Prostate gland (tissue), 2 donors: ENCODE data around the gene STRN4. TPM values are rescaled to one million over a fixed set of nuclear protein-coding genes. Genes with fewer than 3 reads are reported as not detected.

Experiments used
- DNase-seq: peaks from one replicate; pipeline ENCODE4 v3.0.0-alpha.2; 2019; ENCODE audit warnings: low spot score
- H3K27ac ChIP-seq, 2 donors: fragments of 200-600 bp; sonication (generic); 2 replicates each; pipeline ENCODE4 v1.5.1; 2017 to 2019
- H3K27me3 ChIP-seq: fragments of 200-600 bp; sonication (generic); replicated peaks from 2 replicates; pipeline ENCODE4 v1.5.1; 2019; ENCODE audit not compliant: insufficient read depth
- H3K36me3 ChIP-seq, 2 donors: fragments of 200-600 bp; sonication (generic); 1 replicate in 1 of 2; 2 replicates in 1 of 2; pipeline versions ENCODE4 v1.5.1 to v1.8.1; 2017 to 2019
- H3K4me1 ChIP-seq: fragments of 200-600 bp; sonication (generic); replicated peaks from 2 replicates; pipeline ENCODE4 v1.5.1; 2019
- H3K4me3 ChIP-seq, 2 donors: fragments of 200-600 bp; sonication (generic); 2 replicates each; pipeline ENCODE4 v1.5.1; 2017 to 2019
- H3K9me3 ChIP-seq: fragments of 200-600 bp; sonication (generic); 2 replicates; pipeline ENCODE4 v1.5.1; 2017
- POLR2A ChIP-seq: fragments of 450-650 bp; IDR thresholded peaks from one replicate; pipeline ENCODE4 v1.6.1; 2016; ENCODE audit warnings: antibody characterized with exemption, mild to moderate bottlenecking
- POLR2AphosphoS5 ChIP-seq: sonication (generic); formaldehyde crosslinking; IDR thresholded peaks from one replicate; pipeline ENCODE4 v1.6.1; 2017; ENCODE audit warnings: antibody characterized with exemption
- WGBS: methylation state at CpG from one replicate; pipeline ENCODE4 v1.1.5; 2018; 5-methylcytosine and 5-hydroxymethylcytosine counted together
- intact Hi-C: fragments of 100-400 bp; cut with DNase I; formaldehyde crosslinking; loops from one replicate; pipeline ENCODE4 v1.14.2; 2022
- total RNA-seq, 2 donors: library from RNA; depleted of rRNA; stranded (reverse); fragments of >200 nt; gene quantifications; one replicate each; pipeline ENCODE4 v1.1.0, GENCODE V29; 2016
- TF ChIP-seq, protein P1 (sequence below), 4 experiments: fragments of 200-600 bp in 2 of 4; fragments of 450-650 bp in 2 of 4; sonication (generic) in 2 of 4; IDR thresholded peaks; 1 replicate in 3 of 4; 2 replicates in 1 of 4; pipeline ENCODE4 v1.5.1; 2016 to 2019; ENCODE audit warnings: antibody characterized with exemption in 4 of 4, mild to moderate bottlenecking in 2 of 4, moderate library complexity in 2 of 4

Gene STRN4, protein sequence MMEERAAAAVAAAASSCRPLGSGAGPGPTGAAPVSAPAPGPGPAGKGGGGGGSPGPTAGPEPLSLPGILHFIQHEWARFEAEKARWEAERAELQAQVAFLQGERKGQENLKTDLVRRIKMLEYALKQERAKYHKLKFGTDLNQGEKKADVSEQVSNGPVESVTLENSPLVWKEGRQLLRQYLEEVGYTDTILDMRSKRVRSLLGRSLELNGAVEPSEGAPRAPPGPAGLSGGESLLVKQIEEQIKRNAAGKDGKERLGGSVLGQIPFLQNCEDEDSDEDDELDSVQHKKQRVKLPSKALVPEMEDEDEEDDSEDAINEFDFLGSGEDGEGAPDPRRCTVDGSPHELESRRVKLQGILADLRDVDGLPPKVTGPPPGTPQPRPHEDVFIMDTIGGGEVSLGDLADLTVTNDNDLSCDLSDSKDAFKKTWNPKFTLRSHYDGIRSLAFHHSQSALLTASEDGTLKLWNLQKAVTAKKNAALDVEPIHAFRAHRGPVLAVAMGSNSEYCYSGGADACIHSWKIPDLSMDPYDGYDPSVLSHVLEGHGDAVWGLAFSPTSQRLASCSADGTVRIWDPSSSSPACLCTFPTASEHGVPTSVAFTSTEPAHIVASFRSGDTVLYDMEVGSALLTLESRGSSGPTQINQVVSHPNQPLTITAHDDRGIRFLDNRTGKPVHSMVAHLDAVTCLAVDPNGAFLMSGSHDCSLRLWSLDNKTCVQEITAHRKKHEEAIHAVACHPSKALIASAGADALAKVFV
- total RNA-seq: 100 to 1,000 TPM in 1 of 2 donors, 10 to 100 TPM in 1; 80.7 to 221 TPM

DNA sequence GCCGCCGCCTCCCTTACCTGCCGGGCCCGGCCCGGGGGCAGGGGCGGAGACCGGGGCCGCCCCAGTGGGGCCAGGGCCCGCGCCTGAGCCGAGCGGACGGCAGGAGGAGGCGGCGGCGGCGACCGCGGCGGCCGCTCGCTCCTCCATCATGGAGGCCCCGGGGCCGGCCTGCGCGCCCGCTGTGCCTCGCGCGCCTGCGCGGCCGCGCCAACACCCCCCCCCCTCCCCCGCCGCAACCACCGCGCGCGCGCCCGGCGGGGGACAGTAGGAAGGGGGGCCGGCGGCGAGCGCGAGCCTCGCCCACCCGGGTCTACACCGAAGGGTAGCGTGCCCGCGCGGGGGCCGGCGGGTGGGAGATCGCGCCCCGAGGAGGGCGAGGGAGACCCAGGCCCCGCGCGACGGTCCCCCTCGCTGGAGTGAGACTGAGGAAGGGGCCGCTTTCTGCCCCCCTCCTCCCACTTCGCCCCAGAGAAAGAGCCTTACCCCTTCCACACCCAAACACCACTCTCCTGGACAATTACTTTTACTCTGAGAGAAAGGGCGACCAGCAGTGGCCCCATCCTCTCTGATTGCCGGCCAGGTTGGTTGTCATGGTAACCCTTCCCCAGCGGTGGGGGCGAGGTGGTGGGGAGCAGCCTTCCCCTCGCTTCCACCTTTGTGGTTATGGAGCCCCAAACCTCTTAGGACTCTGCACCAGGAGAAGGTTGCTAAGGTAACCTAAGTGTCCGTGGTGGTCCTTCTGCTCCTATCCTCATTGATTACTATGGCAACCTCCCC lies at the start of gene STRN4:
STRN4 (minus strand) TSS at position 170 of the 777 bp plus-strand sequence; CDS start at position 150, 20 bp downstream.
- Histone ChIP-seq H3K4me1 (peaks cover 5% of the 10 kb centered on the region), H3K27ac (peak within 1 kb of the TSS; percentile 84 to 93), H3K27me3 (no peaks in the 10 kb centered on the region), H3K36me3 (no peaks in the 10 kb centered on the region), H3K4me3 (peak within 1 kb of the TSS; percentile 98), H3K9me3 (no peaks in the 10 kb centered on the region)
- intact Hi-C loops: loop anchor here (5.0 kb wide), 1 partner anchor 34 kb away; no protein-coding TSS in a partner anchor
- TF ChIP-seq POLR2AphosphoS5 (no peak), POLR2A (peak; percentile 14)
- DNase-seq: no peak
- 0% methylated on average over 13 of the region's 74 CpGs for WGBS

DNA sequence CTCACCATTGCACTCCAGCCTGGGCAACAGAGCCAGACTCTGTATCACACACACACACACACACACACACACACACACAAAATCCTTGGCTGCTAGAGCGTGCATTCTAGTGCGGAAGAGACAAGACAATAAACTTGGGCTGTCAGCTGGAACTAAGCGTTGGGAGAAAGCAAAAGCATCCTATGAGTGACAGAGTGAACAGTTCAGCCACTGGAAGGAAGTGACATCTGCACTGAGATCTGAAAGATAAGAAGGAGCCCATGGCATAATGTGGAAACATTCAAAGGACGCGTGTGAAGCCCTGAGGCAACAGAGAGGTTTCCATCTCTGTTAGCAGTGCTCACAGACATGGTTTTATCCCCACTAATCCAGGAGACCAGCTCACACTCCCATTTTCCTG lies 45.7 kb upstream of the STRN4 start:
- H3K4me3 ChIP-seq: no peak overlapping the region
- H3K4me1 ChIP-seq: no peaks in the 10 kb centered on the region
- no peaks in the 10 kb centered on the region for H3K27me3 ChIP-seq
- TF ChIP-seq, protein P1, sequence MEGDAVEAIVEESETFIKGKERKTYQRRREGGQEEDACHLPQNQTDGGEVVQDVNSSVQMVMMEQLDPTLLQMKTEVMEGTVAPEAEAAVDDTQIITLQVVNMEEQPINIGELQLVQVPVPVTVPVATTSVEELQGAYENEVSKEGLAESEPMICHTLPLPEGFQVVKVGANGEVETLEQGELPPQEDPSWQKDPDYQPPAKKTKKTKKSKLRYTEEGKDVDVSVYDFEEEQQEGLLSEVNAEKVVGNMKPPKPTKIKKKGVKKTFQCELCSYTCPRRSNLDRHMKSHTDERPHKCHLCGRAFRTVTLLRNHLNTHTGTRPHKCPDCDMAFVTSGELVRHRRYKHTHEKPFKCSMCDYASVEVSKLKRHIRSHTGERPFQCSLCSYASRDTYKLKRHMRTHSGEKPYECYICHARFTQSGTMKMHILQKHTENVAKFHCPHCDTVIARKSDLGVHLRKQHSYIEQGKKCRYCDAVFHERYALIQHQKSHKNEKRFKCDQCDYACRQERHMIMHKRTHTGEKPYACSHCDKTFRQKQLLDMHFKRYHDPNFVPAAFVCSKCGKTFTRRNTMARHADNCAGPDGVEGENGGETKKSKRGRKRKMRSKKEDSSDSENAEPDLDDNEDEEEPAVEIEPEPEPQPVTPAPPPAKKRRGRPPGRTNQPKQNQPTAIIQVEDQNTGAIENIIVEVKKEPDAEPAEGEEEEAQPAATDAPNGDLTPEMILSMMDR (IDR thresholded peaks at IDR 0.05): no peak
- no peak for TF ChIP-seq POLR2A
- no peak for TF ChIP-seq POLR2AphosphoS5
- DNase-seq: no peak
- 34% methylated on average over 5 of the region's 5 CpGs for WGBS
- no peaks in the 10 kb centered on the region for H3K36me3 ChIP-seq
- H3K27ac ChIP-seq: no peak overlapping the region
- intact Hi-C loops: no loop called here
- H3K9me3 ChIP-seq: no peaks in the 10 kb centered on the region

DNA sequence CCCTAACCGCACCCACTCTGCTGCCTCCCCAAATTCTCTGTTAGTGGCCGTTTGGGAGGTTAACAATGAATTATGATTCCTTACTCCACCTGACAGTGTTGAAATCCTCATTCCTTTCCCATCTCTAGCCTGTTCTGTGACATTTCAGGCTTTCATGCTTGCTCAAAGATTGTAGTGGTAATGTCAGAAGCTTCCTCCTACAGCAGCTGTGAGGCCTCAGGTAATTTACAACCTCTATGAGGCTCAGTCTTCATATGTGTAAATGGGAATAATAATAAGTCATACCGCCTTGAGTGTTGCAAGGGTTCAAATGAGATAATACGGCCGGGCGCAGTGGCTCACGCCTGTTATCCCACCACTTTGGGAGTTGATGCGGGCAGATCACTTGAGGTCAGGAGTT lies 43.1 kb upstream of the STRN4 start:
- TF ChIP-seq, protein P1 (IDR thresholded peaks at IDR 0.05): no peak
- TF ChIP-seq POLR2A (no peak), POLR2AphosphoS5 (no peak)
- intact Hi-C loops: loop anchor here (5.0 kb wide), 1 partner anchor 47 kb away; no protein-coding TSS in a partner anchor
- 86% methylated on average over 8 of the region's 8 CpGs for WGBS
- no peaks in the 10 kb centered on the region for H3K27me3 ChIP-seq
- H3K36me3 ChIP-seq: no peaks in the 10 kb centered on the region
- DNase-seq: no peak
- no peak overlapping the region for H3K27ac ChIP-seq
- H3K9me3 ChIP-seq: no peaks in the 10 kb centered on the region
- no peak overlapping the region for H3K4me3 ChIP-seq
- peaks cover 5% of the 10 kb centered on the region for H3K4me1 ChIP-seq

DNA sequence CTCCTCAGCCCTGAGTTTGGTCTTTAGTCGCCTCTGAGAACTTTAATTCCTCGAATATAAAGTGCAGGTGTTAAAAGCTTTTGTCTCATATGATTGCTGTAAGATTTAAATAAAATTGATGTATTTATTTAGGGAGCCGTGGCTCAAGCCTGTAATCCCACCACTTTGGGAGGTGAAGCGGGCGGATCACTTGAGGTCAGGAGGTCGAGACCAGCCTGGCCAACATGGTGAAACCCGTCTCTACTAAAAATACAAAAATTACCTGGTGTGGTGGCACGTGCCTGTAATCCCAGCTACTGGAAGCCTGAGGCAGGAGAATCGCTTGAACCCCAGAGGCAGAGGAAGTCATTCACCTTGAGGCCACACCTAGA lies 42.7 kb upstream of the STRN4 start:
- no peaks in the 10 kb centered on the region for H3K36me3 ChIP-seq
- TF ChIP-seq POLR2A (no peak), POLR2AphosphoS5 (no peak)
- TF ChIP-seq, protein P1 (IDR thresholded peaks at IDR 0.05): no peak
- WGBS: 61% methylated on average over 9 of the region's 9 CpGs
- no peak overlapping the region for H3K27ac ChIP-seq
- DNase-seq: no peak
- no peak overlapping the region for H3K4me3 ChIP-seq
- no peaks in the 10 kb centered on the region for H3K27me3 ChIP-seq
- peaks cover 10% of the 10 kb centered on the region for H3K4me1 ChIP-seq
- H3K9me3 ChIP-seq: no peaks in the 10 kb centered on the region
- intact Hi-C loops: loop anchor here (5.0 kb wide), 1 partner anchor 47 kb away; no protein-coding TSS in a partner anchor
